ENCODE measurements around the gene SLX1A. TPM values are rescaled to one million over a fixed set of nuclear protein-coding genes. Genes with fewer than 3 reads are reported as not detected.

SLX1A gene
- total and polyA plus RNA-seq, 2 of the 4 experiments (the other 2 are of a cell fraction): 8.4 to 35.1 TPM

- DNase-seq: no peak
- Histone ChIP-seq H4K8ac (ENCODE audit: low read depth in 2 of 2, low read length in 2 of 2) (no peak overlapping the region), H3K4ac (ENCODE audit: low read depth, low read length) (no peak overlapping the region), H3K9ac (ENCODE audit: low read depth, low read length) (no peak overlapping the region), H3K4me2 (ENCODE audit: low read depth, low read length) (no peak overlapping the region), H2BK20ac (ENCODE audit: low read depth, low read length) (no peak overlapping the region), H2BK120ac (ENCODE audit: low read depth, low read length) (no peak overlapping the region), H3K36me3 (ENCODE audit: control insufficient read depth, insufficient read depth, low read length) (no peaks in the 10 kb centered on the region), H2AK5ac (ENCODE audit: low read depth, low read length) (no peak overlapping the region), H3K79me1 (ENCODE audit: low read depth in 1 of 2, low read length in 2 of 2) (no peaks in the 10 kb centered on the region; a peak in 1 of 4 replicates), H3K56ac (ENCODE audit: extremely low read depth, insufficient read depth, low read length) (no peak overlapping the region), H3K4me1 (ENCODE audit: control insufficient read depth, insufficient read depth, low read length) (peaks cover 2% of the 10 kb centered on the region; the same call in 1 of the 2 replicates), H4K5ac (ENCODE audit: low read depth, low read length) (no peak overlapping the region), H3K23ac (ENCODE audit: low read depth, low read length) (no peak overlapping the region), H2AK9ac (replicated peaks; ENCODE audit: low read depth, low read length, poor library complexity) (no peak overlapping the region), H3K9me1 (ENCODE audit: insufficient read depth, low read length) (peaks cover 3% of the 10 kb centered on the region; the same call in 1 of the 2 replicates), H3K18ac (ENCODE audit: low read depth, low read length) (no peak overlapping the region), H3K27ac (ENCODE audit: insufficient read depth, low read length) (no peak overlapping the region), H3K4me3 (ENCODE audit: insufficient read depth, low read depth, low read length) (no peak overlapping the region), H2BK15ac (ENCODE audit: low read depth, low read length) (no peak overlapping the region), H3K14ac (replicated peaks; ENCODE audit: low read depth, low read length) (no peak overlapping the region), H3K27me3 (ENCODE audit: control insufficient read depth, insufficient read depth, low read length) (no peaks in the 10 kb centered on the region), H2BK5ac (ENCODE audit: low read depth, low read length, poor library complexity, severe bottlenecking) (no peak overlapping the region), H4K20me1 (ENCODE audit: insufficient read depth, low read length) (no peaks in the 10 kb centered on the region; the same call in 1 of the 2 replicates), H2AFZ (replicated peaks; ENCODE audit: low read length, poor library complexity) (no peak overlapping the region), H3K9me3 (ENCODE audit: control insufficient read depth, insufficient read depth, low read length) (no peaks in the 10 kb centered on the region), H4K91ac (ENCODE audit: insufficient read depth, low read depth, low read length) (no peak overlapping the region)
- dilution Hi-C loops (cut with HindIII; ENCODE audit: low sequenced_read_pairs, unreplicated experiment) (no loop called here), intact Hi-C loops (cut with micrococcal nuclease) (no loop called here), in situ Hi-C loops (cut with MboI; ENCODE audit: low sequenced_read_pairs) (loop anchor here (25.0 kb wide), 1 partner anchor 232 kb away; the partner anchor contains the start of gene ZNF771)
- 86% methylated on average over 2 of the region's 9 CpGs; no CpG with 5 or more reads in 1 of the 2 experiments for WGBS, 2 experiments (ENCODE audit: extremely low coverage in 2 of 2, insufficient read length in 1 of 2)
- no TSS peak for BruUV-seq (replicated peaks)
- CTCF ChIA-PET: no interaction called here
- POLR2A ChIA-PET (ENCODE audit: unreplicated experiment): no interaction called here
- TF ChIP-seq CEBPB (IDR thresholded peaks at IDR 0.05; ENCODE audit: low read depth, low read length) (no peak), RFX5 (IDR thresholded peaks at IDR 0.05; ENCODE audit: low read depth, low read length) (no peak), FOS (IDR thresholded peaks at IDR 0.05; ENCODE audit: low read depth, low read length) (no peak), SMC3 (IDR thresholded peaks at IDR 0.05; ENCODE audit: low read depth, low read length) (no peak), MAFK (IDR thresholded peaks at IDR 0.05; ENCODE audit: low read depth, low read length) (no peak), CTCF (conservative IDR thresholded peaks at IDR 0.05; ENCODE audit: low read depth, low read length) (no peak), BHLHE40 (IDR thresholded peaks at IDR 0.05; ENCODE audit: low read depth, low read length) (no peak), POLR2A (IDR thresholded peaks at IDR 0.05; ENCODE audit: low read depth, low read length) (no peak), MAZ (IDR thresholded peaks at IDR 0.05; ENCODE audit: borderline replicate concordance, low read depth, low read length) (no peak), RCOR1 (IDR thresholded peaks at IDR 0.05; ENCODE audit: insufficient replicate concordance, low read length) (no peak), NFE2L2 (IDR thresholded peaks at IDR 0.05; ENCODE audit: low read depth, low read length) (no peak), RAD21 (IDR thresholded peaks at IDR 0.05; ENCODE audit: low read length) (no peak), MXI1 (IDR thresholded peaks at IDR 0.05; ENCODE audit: borderline replicate concordance, low read depth, low read length) (no peak), CHD1 (IDR thresholded peaks at IDR 0.05; ENCODE audit: low read depth, low read length) (no peak)
- TF ChIP-seq, protein P1, sequence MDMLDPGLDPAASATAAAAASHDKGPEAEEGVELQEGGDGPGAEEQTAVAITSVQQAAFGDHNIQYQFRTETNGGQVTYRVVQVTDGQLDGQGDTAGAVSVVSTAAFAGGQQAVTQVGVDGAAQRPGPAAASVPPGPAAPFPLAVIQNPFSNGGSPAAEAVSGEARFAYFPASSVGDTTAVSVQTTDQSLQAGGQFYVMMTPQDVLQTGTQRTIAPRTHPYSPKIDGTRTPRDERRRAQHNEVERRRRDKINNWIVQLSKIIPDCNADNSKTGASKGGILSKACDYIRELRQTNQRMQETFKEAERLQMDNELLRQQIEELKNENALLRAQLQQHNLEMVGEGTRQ (IDR thresholded peaks at IDR 0.05; ENCODE audit: low read depth, low read length): no peak
- TF ChIP-seq, protein P2, sequence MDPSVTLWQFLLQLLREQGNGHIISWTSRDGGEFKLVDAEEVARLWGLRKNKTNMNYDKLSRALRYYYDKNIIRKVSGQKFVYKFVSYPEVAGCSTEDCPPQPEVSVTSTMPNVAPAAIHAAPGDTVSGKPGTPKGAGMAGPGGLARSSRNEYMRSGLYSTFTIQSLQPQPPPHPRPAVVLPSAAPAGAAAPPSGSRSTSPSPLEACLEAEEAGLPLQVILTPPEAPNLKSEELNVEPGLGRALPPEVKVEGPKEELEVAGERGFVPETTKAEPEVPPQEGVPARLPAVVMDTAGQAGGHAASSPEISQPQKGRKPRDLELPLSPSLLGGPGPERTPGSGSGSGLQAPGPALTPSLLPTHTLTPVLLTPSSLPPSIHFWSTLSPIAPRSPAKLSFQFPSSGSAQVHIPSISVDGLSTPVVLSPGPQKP (IDR thresholded peaks at IDR 0.05; ENCODE audit: borderline replicate concordance, low read depth, low read length): no peak
- ATAC-seq (ENCODE audit: low read depth): no peak
Measured at GRCh38 chr16:30179931-30180330, 13.7 kb upstream of the SLX1A start.
